ENCODE results near the gene MMS19.

GRCh38 chr10:97519342-97519741 is 21.1 kb upstream of the MMS19 start:
- TF ChIP-seq CTCF (IDR thresholded peaks at IDR 0.05) (no peak), POLR2A (IDR thresholded peaks at IDR 0.05) (no peak), POLR2AphosphoS5 (IDR thresholded peaks at IDR 0.05; ENCODE audit: insufficient read depth in 1 of 2, low read depth in 1 of 2) (no peak)

Data from vagina (tissue), 2 donors.